OCI-LY3 (cell line): Measurements from ENCODE around the gene ENHO.

Source experiments
- EZH2phosphoT487 ChIP-seq: fragments of 200-600 bp; shearing (Covaris generic); IDR thresholded peaks from 2 replicates; pipeline ENCODE4 v1.6.1; 2018; ENCODE audit warnings: antibody characterized with exemption, mixed run types, low read depth
- TF ChIP-seq, protein P1 (sequence below): fragments of 200-600, 300-600 bp; sonication (generic); IDR thresholded peaks from 2 replicates; pipeline ENCODE4 v1.5.1; 2014; ENCODE audit warnings: antibody characterized with exemption, low read length, low read depth

DNA sequence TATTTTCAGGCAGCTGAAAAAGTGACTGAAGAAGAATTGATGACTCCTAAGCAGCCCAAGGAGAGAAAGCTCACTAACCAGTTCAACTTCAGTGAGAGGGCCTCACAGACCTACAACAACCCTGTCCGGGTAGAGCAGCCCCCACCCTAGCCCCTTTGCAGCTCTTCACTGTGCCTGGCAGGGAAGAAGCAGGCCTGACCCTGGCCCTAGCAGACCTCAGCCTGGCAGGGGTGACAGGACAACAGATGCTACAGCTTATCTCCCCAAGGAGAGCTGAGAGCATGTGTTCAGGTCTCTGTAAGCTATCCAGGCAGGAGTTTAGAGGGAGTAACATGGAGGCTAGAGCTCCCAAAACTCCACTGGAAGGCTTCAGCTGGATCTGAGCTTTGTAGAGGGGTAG is 32.4 kb downstream of the ENHO start:
- TF ChIP-seq, protein P1, sequence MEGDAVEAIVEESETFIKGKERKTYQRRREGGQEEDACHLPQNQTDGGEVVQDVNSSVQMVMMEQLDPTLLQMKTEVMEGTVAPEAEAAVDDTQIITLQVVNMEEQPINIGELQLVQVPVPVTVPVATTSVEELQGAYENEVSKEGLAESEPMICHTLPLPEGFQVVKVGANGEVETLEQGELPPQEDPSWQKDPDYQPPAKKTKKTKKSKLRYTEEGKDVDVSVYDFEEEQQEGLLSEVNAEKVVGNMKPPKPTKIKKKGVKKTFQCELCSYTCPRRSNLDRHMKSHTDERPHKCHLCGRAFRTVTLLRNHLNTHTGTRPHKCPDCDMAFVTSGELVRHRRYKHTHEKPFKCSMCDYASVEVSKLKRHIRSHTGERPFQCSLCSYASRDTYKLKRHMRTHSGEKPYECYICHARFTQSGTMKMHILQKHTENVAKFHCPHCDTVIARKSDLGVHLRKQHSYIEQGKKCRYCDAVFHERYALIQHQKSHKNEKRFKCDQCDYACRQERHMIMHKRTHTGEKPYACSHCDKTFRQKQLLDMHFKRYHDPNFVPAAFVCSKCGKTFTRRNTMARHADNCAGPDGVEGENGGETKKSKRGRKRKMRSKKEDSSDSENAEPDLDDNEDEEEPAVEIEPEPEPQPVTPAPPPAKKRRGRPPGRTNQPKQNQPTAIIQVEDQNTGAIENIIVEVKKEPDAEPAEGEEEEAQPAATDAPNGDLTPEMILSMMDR = no peak
- TF ChIP-seq EZH2phosphoT487 = no peak
